ENCODE data around the gene ITM2A. TPM values are rescaled to one million over a fixed set of nuclear protein-coding genes. Genes with fewer than 3 reads are reported as not detected.

Gene ITM2A
- total and polyA plus RNA-seq, 2 donors (not counting 3 experiments of a cell fraction or from before 2014, with no cell fraction given), result 3.9 to 10.2 TPM

- no peak overlapping the region for H3K9ac ChIP-seq (replicated peaks; ENCODE audit: extremely low read depth, insufficient read depth, low read length)
- no peak overlapping the region for H3K4me3 ChIP-seq (replicated peaks in 1 of 3; ENCODE audit: insufficient read depth in 1 of 3, low read depth in 1 of 3, low read length in 3 of 3)
- no peaks in the 10 kb centered on the region for H4K20me1 ChIP-seq (replicated peaks; ENCODE audit: control insufficient read depth, extremely low read depth, insufficient read depth, low read length)
- ChIA-PET POLR2A (no interaction called here), CTCF (no interaction called here)
- intact Hi-C loops (cut with micrococcal nuclease) (no loop called here), dilution Hi-C loops (cut with MboI; ENCODE audit: extremely low pct_ligation_motif_present, low sequenced_read_pairs) (no loop called here)
- H3K36me3 ChIP-seq (ENCODE audit: control insufficient read depth in 2 of 2, extremely low read depth in 1 of 2, insufficient read depth in 2 of 2, low read length in 2 of 2), result no peaks in the 10 kb centered on the region
- no peaks in the 10 kb centered on the region for H3K4me1 ChIP-seq (ENCODE audit: control insufficient read depth, extremely low read depth, insufficient read depth, low read length)
- TF ChIP-seq CTCF (IDR thresholded peaks at IDR 0.05; ENCODE audit: extremely low read depth in 1 of 2, insufficient read depth in 1 of 2, low read depth in 1 of 2, low read length in 2 of 2) (no peak), JUN (IDR thresholded peaks at IDR 0.05; ENCODE audit: borderline replicate concordance, insufficient read depth, insufficient read length, low read depth) (no peak), EZH2 (IDR thresholded peaks at IDR 0.05; ENCODE audit: borderline replicate concordance, low read depth, low read length, severe bottlenecking) (no peak), GATA2 (IDR thresholded peaks at IDR 0.05; ENCODE audit: insufficient read depth, insufficient read length, low read depth, low read length) (no peak), POLR2AphosphoS5 (IDR thresholded peaks at IDR 0.05; ENCODE audit: insufficient read depth, low read depth, low read length) (no peak), MYC (IDR thresholded peaks at IDR 0.05; ENCODE audit: low read depth, low read length) (no peak), POLR2A (IDR thresholded peaks at IDR 0.05; ENCODE audit: low read depth, low read length) (no peak), FOS (IDR thresholded peaks at IDR 0.05; ENCODE audit: borderline replicate concordance, insufficient read depth, low read length) (no peak), MAX (IDR thresholded peaks at IDR 0.05; ENCODE audit: insufficient read depth, insufficient read length) (no peak)
- BruUV-seq (replicated peaks), result no TSS peak
- no peak for FAIRE-seq
- H3K27ac ChIP-seq (ENCODE audit: insufficient read depth, low read depth, low read length), result no peak overlapping the region
- no peak overlapping the region for H3K4me2 ChIP-seq (ENCODE audit: insufficient read depth, low read length)
- no peaks in the 10 kb centered on the region for H3K9me1 ChIP-seq (replicated peaks; ENCODE audit: control insufficient read depth, extremely low read depth, insufficient read depth, low read length)
- no peaks in the 10 kb centered on the region for H3K79me2 ChIP-seq (ENCODE audit: control insufficient read depth, insufficient read depth, low read length)
- no peak for DNase-seq (ENCODE audit: low read depth, low spot score)
- H2AFZ ChIP-seq (ENCODE audit: low read depth, low read length), result no peak overlapping the region
- no peaks in the 10 kb centered on the region for H3K27me3 ChIP-seq (ENCODE audit: control insufficient read depth in 2 of 2, insufficient read depth in 2 of 2, low read length in 2 of 2)
- H3K9me3 ChIP-seq (replicated peaks; ENCODE audit: control insufficient read depth, insufficient read depth, low read length), result no peaks in the 10 kb centered on the region
These were observed 4.5 kb upstream of the ITM2A start for GRCh38 chrX:79371640-79372039.
